GM12864 (cell line): Measurements from ENCODE around the gene CIROP.

Source experiments
- DNase-seq: peaks from one replicate; pipeline ENCODE4 v3.0.0-alpha.2; 2011; ENCODE audit warnings: low read depth
- H3K4me3 ChIP-seq: 2 replicates; pipeline ENCODE4 v1.5.1; 2011; ENCODE audit warnings: mild to moderate bottlenecking, low read depth, low read length, control low read depth
- TF ChIP-seq, protein P1 (sequence below): IDR thresholded peaks from 2 replicates; pipeline ENCODE4 v1.5.1; 2011; ENCODE audit warnings: low read depth, mild to moderate bottlenecking, moderate library complexity, low read length, control low read depth, inconsistent platforms; ENCODE audit errors: missing control alignments

CIROP gene

DNA sequence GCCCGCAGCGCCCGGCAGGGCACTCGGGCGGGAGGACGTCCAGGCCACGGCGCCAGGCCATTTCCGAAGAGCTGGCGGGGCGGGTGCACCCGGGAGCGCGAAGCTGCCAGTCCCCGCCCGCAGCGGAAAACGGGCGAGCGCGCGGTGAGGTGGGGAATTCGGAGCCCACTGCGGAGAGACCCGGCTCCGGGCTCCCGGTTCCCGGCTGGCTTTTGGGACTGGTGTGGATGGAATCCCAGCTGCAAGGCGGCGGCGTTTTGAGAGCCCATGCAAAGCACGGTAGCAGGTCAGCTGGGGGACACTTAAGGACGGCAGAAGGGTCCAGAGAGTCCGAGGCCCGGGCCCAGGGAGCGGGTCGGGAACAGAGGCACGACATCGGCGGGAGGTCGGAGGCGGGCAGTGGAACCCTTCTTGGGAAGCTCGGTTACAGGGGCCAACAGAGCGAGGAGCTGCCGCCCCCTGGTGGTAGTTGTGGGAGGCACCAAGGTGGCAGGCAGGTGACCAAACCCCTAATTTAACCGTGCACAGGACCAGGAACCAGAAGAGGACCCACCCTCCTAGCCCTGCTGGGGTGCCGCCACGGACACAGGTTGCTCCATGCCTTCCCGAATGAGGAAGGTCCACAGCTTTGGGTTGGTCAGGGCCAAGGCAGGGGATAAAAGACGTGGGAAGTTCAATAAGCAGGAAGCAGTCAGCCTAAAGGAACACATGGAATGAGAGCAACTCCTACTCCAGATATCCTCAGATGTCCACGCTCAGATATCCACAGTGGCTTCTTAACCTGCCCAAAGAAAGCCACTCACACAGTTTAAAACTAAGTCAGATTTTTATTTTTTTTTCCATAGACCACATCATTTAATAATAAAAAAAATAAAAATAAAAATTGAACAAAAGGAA, 46.8 kb downstream of the CIROP start:
- DNase-seq: peak; percentile 59
- TF ChIP-seq, protein P1, sequence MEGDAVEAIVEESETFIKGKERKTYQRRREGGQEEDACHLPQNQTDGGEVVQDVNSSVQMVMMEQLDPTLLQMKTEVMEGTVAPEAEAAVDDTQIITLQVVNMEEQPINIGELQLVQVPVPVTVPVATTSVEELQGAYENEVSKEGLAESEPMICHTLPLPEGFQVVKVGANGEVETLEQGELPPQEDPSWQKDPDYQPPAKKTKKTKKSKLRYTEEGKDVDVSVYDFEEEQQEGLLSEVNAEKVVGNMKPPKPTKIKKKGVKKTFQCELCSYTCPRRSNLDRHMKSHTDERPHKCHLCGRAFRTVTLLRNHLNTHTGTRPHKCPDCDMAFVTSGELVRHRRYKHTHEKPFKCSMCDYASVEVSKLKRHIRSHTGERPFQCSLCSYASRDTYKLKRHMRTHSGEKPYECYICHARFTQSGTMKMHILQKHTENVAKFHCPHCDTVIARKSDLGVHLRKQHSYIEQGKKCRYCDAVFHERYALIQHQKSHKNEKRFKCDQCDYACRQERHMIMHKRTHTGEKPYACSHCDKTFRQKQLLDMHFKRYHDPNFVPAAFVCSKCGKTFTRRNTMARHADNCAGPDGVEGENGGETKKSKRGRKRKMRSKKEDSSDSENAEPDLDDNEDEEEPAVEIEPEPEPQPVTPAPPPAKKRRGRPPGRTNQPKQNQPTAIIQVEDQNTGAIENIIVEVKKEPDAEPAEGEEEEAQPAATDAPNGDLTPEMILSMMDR: peak; percentile 97

DNA sequence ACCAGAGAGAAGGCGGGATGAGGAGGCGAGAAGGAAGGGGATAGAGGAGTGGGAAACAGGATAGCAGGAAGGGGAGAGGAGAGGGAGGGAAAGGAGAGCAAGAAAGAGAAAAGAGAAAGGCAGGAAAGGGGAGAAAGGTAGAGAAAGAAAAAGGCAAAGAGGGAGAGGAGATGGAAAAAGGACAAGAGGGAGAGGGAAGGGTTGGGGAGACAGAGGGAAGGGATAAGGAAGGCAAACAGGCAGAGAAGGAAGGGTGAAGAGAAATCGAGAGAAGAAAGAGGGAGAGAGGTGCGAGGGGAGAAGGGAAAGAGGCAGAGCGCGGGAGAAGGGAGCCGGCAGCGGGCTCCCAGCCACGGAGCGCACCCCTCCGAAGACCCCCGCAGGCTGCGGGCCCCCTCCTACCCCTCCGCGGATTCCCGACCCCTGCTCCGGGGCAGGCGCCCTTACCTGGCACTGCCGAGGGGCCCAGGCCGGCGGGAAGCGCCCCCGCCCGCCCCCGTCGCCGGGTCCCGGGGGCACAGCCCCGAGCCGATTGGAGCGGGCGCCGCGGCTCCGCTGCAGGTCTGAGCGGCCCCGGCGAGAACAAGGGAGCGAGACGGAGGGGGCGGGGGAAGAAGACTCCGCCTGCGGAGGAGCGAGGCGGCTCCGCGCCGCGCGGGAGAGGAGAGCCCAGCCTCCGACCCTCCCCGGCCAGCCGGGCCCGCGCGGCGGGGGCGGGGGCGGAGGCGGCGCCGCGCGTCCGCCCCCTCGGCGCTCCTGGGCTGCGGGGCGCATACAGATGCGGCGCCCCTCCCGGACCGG, 47.6 kb downstream of the CIROP start, which contains the start of gene CDH24:
Gene CDH24 (minus strand): TSS at position 565 of the 801 bp plus-strand sequence. CDS start 1,787 bp downstream, outside the sequence.
- TF ChIP-seq, protein P1: no peak
- no peak for DNase-seq
- H3K4me3 ChIP-seq: peak within 1 kb of the TSS; percentile 42

More for the DNA sequence above, 46.8 kb downstream of the CIROP start:
- H3K4me3 ChIP-seq: peak overlapping the region; percentile 42

GRCh38 chr14:23056145-23056955, 48.4 kb downstream of the CIROP start:
- TF ChIP-seq, protein P1: peak; percentile 92
- no peak for DNase-seq
- no peak overlapping the region; the same call in 1 of the 2 replicates for H3K4me3 ChIP-seq

GRCh38 chr14:23055621-23056144, 49.1 kb downstream of the CIROP start:
- no peak for DNase-seq
- TF ChIP-seq, protein P1: no peak
- no peak overlapping the region for H3K4me3 ChIP-seq

GRCh38 chr14:23055147-23055550, 49.6 kb downstream of the CIROP start:
- TF ChIP-seq, protein P1: no peak
- no peak for DNase-seq
- H3K4me3 ChIP-seq: no peak overlapping the region
